ENCODE results near the gene EEF2KMT.

EEF2KMT gene

GRCh38 chr16:5041600-5042133 lies 55.9 kb downstream of the EEF2KMT start:
- DNase-seq (ENCODE audit: low spot score): no peak

- no peak for DNase-seq (ENCODE audit: low spot score)
These were observed 57.1 kb downstream of the EEF2KMT start for GRCh38 chr16:5040451-5040850.

GRCh38 chr16:5036228-5037156 lies 61.1 kb downstream of the EEF2KMT start:
- no peak for DNase-seq (ENCODE audit: low spot score)

- no peak for DNase-seq (ENCODE audit: low spot score)
These were observed 61.7 kb downstream of the EEF2KMT start for GRCh38 chr16:5035909-5036227.
